NB4 (cell line): ENCODE data around the gene SERF2.

Source experiments
- POLR2A ChIP-seq: IDR thresholded peaks from 2 replicates; pipeline ENCODE4 v1.6.1; 2011; ENCODE audit warnings: mild to moderate bottlenecking; ENCODE audit not compliant: insufficient read length; ENCODE audit errors: extremely low read depth
- TF ChIP-seq, protein P1 (sequence below): IDR thresholded peaks from one replicate; pipeline ENCODE4 v1.5.1; 2012; ENCODE audit warnings: low read depth, low read length

DNA sequence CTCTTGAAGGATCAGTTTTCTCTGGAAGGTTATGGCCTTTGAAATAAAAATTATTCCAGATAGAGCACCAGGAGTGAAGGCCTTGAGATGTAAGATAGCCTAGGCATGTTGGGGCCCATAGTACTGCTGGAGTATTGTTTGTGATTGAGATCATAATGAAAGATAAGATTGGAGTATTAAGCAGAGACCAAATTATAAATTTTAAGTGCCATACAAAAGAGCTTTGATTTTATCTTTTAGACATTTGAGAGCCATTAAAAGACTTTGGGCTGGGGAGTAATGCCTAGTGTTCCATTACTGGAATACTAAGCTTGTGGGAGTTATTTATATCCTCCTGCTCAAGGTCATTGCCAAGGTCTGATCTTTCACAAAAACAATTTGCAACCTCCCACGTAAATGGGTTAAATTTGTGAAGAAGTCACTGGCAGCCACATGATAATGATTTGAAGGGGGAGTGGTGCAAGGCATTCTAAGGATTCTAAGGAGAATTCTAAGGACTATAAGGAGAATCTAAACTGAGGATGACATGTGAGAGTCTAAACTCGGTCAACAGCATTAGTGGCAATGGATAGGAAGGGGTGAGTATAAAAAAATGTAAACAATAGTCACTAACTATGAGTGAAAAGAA lies 28.2 kb upstream of the SERF2 start:
- TF ChIP-seq, protein P1, sequence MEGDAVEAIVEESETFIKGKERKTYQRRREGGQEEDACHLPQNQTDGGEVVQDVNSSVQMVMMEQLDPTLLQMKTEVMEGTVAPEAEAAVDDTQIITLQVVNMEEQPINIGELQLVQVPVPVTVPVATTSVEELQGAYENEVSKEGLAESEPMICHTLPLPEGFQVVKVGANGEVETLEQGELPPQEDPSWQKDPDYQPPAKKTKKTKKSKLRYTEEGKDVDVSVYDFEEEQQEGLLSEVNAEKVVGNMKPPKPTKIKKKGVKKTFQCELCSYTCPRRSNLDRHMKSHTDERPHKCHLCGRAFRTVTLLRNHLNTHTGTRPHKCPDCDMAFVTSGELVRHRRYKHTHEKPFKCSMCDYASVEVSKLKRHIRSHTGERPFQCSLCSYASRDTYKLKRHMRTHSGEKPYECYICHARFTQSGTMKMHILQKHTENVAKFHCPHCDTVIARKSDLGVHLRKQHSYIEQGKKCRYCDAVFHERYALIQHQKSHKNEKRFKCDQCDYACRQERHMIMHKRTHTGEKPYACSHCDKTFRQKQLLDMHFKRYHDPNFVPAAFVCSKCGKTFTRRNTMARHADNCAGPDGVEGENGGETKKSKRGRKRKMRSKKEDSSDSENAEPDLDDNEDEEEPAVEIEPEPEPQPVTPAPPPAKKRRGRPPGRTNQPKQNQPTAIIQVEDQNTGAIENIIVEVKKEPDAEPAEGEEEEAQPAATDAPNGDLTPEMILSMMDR: no peak
- no peak for TF ChIP-seq POLR2A
